Measurements from ENCODE around the gene ZFAND3. TPM values are rescaled to one million over a fixed set of nuclear protein-coding genes. Genes with fewer than 3 reads are reported as not detected.
"Not testable (repeated sequence)": the region's sequence is repeated elsewhere in the genome, so short reads cannot be mapped to it uniquely, and the experiment has no call there.

Gene ZFAND3
- polyA plus RNA-seq, 10 donors, result 72.6 to 114 (median 89.2) TPM

DNA sequence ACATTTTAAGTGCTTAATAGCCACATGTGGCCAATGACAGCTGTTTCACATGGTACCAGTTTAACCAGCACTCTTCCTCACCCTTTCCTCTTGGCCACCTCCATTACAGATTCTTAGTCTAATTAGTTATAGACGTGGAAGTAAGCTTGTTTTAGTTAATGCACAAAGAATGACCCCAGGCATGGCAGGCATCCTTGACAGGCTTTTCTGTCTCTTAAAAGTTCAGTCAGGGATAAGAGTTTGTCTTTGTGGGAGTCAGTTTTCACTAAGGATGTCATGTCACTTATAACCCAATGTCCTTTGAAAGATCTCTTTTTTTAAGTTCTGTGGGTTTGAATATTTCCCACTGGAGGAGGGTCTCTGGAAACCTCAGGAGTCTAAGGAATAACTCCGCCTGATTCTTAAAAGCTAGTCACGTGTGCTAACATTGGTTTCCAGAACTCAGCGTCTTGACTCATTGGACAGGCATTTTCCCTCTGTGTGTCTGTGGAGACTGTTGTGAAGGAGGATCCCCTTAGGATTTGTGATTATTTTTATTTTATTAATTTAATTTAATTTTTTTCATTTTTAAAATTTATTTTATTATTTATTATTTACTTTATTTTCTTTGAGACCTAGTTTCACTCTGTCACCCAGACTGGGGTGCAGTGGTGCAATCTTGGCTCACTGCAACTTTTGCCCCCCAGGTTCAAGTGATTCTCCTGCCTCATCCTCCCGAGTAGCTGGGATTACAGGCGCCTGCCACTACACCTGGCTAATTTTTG lies 171.4 kb downstream of the ZFAND3 start:
- DNase-seq, result peak in 2 of 3 donors; percentile 28 to 83

DNA sequence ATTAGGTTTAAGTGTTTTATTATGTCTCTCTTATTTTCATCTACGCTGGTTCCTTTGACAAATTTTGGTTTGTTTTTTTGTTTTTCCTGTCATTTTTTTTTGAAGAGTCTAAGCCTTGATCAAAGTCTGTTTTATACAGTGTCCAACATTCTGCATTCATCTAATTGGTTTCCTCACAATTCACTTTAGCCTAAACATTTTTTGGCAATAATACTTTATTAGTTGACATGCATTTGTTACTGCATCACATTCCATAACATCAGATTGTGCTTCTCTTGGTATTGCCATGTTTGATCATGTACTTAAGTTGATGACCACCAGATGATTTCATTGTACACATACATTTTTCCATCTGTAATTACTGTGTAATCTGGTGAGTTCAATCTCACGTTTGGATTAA lies 173.2 kb downstream of the ZFAND3 start:
- DNase-seq, result no peak

DNA sequence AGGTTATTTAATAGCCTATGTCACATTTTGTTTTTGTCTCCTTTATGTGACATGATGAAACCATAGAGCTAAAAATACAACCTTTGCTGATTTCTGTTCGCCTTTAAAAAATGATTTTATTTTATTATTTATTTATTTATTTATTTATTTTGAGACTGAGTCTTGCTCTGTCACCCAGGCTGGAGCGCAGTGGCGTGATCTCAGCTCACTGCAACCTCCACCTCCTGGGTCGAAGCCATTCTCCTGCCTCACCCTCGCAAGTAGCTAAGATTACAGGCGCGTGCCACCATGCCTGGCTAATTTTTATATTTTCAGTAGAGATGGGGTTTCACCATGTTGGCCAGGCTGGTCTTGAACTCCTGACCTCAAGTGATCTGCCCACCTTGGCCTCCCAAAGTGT lies 173.7 kb downstream of the ZFAND3 start:
- DNase-seq, result not testable (repeated sequence)

DNA sequence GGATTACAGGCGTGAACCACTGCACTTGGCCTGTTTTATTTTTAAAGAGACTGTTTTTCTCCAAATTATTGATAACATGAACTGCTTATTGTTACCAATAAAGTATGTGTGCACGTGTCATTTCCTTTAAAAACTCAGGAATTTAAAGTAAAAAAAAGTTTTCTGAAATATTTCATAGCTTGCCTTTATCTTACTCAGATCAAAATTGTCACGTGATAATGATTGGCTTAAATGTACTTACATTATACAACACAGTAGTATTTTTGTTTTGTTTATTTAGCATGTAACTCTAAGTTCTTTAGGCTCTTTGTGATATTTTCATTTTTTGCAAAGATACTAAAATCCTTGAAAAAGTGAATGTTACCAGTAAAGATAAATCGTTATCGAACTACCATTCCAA lies 174.1 kb downstream of the ZFAND3 start:
- no peak for DNase-seq

DNA sequence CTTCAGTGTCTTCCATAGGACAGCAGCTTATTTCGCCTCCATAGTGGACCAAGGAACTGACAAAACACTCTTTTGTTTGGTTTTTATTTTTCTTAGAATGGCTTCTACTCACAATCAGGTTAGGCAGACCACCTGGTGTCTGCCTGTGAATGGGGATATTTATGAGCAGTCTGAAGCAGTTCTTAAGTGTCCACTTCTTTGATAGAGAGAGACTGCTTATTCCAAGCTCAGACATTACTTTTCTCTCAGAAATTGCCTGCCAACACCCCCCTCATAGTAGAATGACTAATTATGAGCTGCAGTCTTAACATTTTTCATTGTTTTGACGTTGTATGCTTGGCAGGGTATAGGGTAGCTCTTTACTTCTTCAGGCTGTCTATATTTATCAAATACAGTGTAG lies 174.7 kb downstream of the ZFAND3 start:
- DNase-seq, result no peak

DNA sequence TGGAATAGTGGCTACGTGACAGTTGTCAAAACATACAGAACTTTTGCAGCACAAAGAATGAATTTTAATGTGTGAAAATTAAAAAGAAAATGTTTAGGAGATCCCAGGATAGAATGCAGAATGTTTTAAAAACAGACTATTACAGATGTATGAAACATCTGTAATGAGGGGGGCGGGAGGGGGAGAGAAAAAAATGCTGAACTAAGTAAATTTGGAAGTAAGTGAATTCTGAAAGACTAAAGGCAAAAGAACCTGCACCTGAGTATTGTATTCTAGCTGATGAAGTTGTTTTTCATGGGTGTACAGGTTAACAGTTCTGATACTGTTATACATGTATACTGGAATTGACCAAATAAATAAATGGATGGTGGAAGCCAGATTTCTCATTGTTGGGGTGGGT lies 178.8 kb downstream of the ZFAND3 start:
- DNase-seq, result no peak

DNA sequence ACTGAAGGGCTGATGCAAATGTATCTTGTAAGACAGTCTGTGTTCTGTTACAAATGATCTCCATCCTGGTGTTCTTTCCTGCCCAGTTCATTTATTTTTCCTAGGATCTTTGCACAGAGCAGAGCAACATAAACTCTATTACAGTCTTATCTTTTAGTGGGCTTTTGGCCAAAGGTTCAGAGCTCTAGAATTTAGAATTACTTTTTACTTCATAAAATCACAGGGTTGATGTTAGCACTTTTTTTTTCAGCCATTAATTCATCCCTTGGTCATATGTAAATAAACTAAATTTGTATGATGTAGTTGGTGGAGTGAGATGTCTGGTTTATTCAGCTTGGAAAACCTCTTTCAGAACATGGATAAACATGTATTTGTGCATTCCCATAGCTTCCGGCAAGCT lies 181.9 kb downstream of the ZFAND3 start:
- no peak for DNase-seq

DNA sequence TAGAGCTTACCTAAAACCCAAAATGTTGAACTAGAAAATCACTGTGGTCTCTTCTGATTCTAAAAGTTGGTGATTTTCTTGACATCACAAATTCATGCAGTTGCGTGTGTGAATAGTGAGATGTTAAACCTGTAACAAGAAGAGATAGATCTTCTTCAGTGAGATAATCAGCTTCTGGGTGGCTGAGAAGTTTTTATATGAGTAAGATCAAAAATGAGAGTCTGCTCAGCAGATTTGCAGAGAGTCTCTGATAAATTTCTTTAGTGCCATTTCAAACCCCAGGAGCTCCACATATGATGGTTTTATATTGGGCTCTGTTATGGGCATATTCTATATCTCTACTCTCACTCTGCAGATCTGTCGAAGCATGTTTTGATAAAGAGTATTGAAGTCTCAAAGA lies 185.4 kb downstream of the ZFAND3 start:
- DNase-seq, result no peak

DNA sequence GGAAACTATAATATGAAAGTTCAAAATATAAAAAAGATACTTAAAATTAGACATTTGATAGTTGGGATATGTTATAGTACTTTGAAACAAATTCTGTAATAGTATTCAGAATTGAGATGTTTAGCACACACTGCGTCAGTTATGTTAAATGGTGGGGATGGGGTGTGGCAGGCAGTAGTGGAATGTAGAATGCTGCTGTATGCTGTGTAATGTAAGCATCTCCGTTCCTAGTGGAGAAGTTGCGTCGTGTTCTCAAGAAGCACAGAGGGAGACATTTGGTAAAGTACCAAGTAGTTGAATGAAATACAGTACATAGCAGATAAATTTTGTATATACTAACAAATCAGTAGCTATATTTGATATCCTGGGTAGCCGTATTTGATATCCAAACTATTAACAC lies 192.4 kb downstream of the ZFAND3 start:
- no peak for DNase-seq

DNA sequence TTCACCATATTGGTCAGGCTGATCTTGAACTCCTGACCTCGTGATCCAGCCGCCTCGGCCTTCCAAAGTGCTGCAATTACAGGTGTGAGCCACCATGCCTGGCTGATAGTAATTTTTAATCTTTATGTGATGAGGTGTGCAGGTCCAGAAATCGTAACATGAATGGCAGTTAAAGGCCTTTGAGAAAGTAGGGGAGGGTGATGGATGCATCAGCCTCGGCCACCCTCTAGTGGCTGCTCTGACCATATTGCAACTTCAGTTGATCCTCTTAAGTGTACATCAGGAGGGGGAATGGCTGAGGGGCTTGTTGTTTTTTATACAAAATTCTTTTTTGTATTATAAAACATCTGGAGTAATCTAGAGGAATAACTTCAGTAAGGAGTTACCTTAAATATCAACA lies 193.0 kb downstream of the ZFAND3 start:
- DNase-seq, result no peak

DNA sequence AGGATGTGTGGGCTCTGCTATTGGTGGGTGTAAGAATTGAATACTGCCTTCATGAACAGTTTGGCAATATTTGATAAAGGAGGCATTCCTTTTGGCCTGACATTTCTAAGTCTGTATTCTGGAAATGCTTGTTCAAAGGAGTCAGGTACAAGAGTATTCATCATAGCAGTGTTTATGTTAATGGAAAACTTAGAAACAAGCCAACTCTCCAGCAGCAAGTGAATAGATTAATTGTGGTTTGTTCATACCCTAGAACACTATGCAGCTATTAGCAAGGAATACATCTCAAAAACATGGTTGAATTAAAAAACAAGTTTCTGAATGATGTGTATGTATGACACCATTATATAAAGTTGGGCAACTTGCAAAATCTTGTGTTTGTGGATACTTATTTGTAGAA lies 195.8 kb downstream of the ZFAND3 start:
- DNase-seq, result no peak

DNA sequence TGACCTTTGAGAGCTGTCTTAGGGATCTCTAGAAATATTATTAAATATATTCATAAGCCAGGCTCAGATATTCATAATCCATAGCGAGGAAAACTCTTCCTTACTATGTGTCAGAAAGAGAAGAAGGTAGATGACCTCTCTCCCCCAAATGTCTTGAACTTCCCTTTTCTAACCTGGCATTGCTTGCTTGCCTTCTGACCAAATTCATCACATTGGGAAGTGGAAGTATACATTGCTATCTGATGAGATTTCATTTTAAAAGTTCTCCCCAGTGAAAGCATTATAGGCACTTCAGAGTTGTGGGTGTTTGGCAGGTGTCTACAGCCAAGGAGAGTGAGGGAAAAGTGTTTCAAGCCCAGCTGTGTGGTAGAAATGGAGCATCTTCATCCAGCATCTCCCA lies 197.3 kb downstream of the ZFAND3 start:
- no peak for DNase-seq

DNA sequence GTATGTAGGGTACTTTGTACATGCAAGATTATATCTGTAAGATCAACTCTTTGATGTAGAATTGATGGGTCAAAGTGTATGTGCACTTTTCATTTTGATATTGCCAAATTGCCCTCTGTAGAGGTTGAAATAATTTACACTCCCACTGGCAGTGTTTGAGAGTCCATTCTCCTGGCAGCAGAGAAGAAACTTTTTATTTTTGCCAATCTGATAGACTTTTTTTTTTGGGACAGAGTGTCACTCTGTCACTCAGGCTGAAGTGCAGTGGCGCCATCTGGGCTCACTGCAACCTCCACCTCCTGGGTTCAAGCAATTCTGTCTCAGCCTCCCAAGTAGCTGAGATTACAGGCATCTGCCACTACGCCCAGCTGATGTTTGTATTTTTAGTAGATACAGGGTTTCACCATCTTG lies 199.2 kb downstream of the ZFAND3 start:
- no peak for DNase-seq

DNA sequence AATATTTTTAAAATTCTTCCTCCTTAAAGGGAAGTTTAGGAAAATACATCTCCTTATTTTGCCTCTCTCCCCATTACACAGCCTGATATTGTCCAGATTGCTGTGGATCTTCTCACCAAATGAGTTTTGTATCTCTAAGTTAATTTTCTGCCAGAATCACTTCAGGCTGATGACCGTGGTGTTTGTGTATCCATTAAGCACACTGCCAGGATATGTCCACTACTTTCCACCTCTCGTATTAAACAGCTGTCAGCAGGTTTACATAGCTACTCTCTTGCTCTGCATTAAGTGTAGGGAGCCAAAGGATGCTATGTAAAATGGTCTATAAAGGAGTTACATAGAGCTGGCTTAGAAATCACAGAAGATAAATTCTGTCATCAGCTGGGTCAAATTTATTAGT lies 201.1 kb downstream of the ZFAND3 start:
- no peak for DNase-seq

DNA sequence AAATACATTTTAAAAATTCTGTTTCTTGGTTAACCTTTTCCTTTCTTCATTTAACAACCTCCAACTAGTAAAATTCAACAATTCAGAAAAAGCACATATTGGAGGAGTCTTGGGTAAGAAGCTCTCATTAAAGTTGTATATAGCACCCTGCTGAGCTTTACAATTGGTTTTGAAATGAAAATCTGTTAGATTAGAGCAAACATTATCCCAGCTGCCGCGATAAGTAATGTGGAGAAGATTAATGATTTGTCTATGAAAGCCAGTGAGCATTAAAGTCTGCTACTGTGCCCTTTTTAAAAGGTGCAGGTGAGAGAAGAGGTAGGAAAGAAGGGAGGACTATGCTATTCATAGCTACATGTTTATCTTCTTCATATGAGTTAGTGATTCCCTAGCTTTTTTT lies 201.5 kb downstream of the ZFAND3 start:
- no peak for DNase-seq

DNA sequence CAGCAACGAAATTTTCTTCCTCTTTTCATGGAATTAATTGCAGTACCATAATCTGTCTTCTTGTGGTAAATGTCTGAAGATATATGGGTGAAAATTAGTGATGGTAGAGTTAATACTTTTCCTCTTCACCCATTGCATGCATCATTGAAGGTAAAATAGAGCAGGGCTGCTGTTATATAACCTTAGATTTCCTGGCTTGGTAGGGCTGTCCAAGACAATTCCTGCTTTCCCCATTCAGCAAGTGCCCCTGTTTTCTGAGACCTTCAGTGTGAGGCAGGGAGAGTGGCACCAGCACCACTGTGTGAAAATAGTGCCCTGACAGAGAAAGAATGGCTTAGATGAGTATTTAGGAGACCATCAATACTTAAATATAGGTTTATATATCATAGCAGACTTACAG lies 202.0 kb downstream of the ZFAND3 start:
- DNase-seq, result no peak

DNA sequence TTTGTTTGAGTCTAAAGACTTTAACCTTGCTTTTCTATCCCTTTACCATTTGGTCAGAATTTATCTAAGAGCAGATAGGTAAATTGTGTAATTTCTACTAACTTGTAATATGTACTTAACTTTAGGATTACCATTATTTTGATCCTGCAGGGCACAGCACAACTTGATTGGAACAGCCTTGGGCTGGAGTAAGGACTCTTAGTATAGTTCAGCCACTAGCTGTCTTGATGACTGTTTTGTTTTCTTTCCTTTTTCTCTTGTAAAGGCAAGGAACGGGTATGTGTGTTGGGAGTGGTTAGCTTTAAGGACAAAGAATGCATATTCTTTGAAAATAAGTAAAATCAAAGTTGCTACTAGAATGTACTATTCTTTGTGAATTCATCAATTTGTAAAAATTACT lies 203.2 kb downstream of the ZFAND3 start:
- DNase-seq, result no peak

DNA sequence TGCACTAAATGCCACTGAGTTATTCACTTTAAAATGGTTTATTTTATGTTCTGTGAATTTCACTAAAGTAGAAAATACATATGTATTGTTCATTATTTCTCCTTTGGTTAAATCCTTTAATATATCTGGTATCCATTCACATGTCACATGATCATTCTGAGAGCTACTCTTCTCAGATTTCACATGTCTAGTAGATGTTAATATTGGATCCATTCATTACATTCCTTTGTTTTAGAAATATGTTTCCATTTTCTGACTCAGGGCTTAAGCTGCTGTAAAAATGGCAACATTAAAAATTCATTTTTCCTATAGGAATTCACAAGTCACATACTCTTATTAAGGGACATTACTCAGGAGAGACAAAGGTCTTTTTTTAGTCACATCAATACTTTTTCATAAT lies 205.4 kb downstream of the ZFAND3 start:
- peak in 1 of 3 donors; percentile 15 for DNase-seq

DNA sequence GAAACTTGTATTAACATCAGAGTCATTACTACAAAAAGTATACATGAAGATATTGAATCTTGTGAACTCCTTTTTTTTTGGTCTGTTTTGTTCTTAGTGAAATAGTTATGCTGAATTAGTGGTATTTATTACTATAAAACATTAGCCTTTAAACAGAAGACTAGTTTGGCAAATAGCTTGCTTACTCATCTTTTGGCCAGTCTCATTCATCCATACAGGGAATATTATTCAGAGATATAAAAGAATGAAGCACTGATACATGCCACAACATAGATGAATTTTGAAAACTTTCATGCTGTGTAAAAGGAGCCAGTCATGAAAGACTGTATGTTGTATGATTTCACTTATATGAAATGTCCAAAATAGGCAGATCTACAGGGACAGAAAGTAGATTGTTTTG lies 205.9 kb downstream of the ZFAND3 start:
- DNase-seq, result no peak

DNA sequence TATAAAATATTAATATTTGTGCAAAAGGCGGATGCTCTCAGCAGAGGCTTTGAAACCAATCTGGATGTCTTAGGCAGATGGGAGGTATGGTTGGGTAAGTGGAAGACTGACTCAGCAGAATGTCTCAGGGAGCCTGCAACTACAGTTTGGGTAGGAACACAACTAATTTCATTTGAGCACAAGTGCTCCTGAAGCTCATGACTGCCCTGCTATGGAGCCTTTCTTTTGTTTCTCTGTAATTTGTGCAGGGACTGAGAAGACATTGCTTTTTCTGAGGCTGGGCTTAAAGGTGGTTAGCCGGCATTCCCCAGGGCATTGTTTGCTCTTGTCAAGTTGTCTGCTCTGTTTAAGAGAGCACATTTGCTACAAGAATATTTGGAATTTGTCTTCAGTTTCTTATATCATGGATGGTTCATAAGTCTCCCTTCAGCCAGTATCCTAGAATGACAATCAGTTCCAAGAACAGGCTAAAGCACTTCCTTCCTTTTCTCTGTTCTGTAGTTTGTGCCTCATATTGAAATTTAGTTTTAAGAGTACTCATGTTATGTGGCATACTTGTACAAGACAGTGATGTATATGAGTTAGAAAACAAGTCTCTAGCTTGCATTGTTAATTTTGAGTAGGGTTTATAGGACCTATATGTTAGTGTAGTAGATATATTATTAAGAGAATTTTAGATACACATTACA lies 208.3 kb downstream of the ZFAND3 start:
- DNase-seq, result no peak

DNA sequence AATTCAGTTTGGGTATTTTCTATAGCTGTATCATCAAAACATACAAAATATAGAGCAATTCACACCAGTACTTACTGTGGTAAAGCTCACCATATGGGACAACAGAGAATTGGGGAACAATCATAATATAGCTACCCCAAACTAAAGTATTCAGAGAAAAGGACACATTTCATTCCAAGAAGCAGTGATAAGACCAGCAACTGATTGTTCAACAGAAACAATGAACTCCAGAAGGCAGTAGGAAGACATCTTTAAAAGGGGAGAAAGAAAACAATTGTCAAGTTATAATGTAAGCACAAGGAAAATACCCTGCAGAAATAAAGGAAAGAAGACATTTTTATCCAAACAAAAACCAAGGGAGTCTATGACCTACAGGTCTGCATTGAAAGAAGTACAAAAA lies 210.9 kb downstream of the ZFAND3 start:
- DNase-seq, result no peak

DNA sequence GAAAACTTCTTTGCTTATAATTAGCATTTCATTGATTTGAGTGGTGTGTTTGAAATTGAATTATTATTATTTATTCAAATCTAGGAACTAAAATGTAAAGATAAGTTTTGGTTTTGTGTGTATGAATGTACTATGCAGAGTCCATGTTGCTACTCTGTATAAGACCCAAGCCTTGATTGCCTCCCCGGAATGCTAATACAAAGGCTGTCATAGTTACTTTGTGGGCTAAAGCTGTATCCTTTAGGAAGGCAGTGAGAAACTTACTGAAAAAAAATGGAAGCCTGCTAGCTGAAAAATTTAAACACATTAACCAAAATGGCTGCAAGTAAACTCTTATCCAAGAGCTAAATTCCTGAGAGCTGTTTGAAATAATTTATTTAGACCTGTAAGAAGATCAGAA lies 213.3 kb downstream of the ZFAND3 start:
- no peak for DNase-seq

DNA sequence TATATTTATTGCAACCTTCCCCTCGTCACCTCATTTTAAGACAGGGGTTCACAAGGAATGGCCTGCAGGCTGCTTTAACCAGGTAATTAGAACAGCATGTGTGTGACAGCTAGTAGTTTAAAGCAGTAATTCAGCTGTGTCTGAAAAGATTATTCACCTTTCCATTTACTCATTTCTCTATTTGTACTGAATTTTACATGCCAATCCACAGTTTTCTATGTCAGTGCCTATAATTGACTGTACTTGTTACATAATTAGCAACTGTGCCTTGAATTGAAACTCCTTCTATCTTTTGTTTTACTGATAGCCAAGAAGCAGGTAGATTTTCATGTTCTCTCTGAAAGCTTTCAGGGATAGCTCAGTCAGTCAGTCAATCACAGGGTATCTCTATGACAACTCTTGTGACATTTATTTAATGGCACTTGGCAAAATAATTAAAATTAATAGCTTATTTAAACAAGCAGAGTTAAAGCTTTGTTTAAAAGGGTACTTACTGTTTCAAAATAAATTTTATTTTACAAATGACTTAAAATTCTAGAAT lies 214.0 kb downstream of the ZFAND3 start:
- DNase-seq, result no peak
